ENCODE data around the gene AP1M1. TPM values are rescaled to one million over a fixed set of nuclear protein-coding genes. Genes with fewer than 3 reads are reported as not detected.

Gene AP1M1
- total RNA-seq, 4 donors from 2014 or later = 39.3 to 64.6 (median 46.8) TPM

GRCh38 chr19:16248380-16249023 is 50.8 kb downstream of the AP1M1 start:
- no peak overlapping the region for H3K4me3 ChIP-seq

DNA sequence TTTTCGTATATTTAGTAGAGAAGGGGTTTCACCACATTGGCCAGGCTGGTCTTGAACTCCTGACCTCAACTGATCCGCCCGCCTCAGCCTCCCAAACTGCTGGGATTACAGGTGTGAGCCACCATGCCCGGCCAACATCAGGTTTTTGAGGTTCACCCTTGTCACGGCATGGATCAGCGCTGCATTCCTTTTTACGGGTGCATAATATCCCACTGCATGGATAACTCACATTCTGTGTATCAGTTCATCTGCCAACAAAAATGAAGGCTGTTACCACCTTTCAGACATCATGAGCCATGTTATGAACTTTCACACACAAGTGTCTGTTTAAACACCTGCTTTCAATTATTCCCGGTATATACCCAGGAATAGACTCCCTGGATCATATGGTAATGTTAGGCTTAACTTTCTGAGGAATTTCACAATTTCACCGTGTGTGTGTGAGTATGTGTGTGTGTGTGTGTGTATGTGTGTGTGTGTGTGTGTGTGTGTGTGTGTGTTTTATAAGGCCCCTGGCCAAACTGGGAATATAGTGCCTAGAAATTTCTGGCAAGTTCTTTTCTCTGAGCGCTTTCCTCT is 52.2 kb downstream of the AP1M1 start:
- 79 to 82% methylated on average over 10 of the region's 10 CpGs for WGBS, 2 donors
- H3K4me3 ChIP-seq = no peak overlapping the region
- H3K27me3 ChIP-seq = no peaks in the 10 kb centered on the region
- H3K27ac ChIP-seq = peak overlapping the region in 1 of 4 donors; percentile 0
- H3K36me3 ChIP-seq = no peaks in the 10 kb centered on the region
- no peak for TF ChIP-seq POLR2A (IDR thresholded peaks at IDR 0.05)
- TF ChIP-seq, protein P1, sequence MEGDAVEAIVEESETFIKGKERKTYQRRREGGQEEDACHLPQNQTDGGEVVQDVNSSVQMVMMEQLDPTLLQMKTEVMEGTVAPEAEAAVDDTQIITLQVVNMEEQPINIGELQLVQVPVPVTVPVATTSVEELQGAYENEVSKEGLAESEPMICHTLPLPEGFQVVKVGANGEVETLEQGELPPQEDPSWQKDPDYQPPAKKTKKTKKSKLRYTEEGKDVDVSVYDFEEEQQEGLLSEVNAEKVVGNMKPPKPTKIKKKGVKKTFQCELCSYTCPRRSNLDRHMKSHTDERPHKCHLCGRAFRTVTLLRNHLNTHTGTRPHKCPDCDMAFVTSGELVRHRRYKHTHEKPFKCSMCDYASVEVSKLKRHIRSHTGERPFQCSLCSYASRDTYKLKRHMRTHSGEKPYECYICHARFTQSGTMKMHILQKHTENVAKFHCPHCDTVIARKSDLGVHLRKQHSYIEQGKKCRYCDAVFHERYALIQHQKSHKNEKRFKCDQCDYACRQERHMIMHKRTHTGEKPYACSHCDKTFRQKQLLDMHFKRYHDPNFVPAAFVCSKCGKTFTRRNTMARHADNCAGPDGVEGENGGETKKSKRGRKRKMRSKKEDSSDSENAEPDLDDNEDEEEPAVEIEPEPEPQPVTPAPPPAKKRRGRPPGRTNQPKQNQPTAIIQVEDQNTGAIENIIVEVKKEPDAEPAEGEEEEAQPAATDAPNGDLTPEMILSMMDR (IDR thresholded peaks at IDR 0.05) = no peak
- DNase-seq = no peak
- intact Hi-C loops (cut with DNase I) = loop anchor here (2.0 kb wide), 1 partner anchor 135 kb away; no protein-coding TSS in a partner anchor
- H3K4me1 ChIP-seq = peaks cover 0 to 16% (median 5%) of the 10 kb centered on the region in 3 donors
- no peaks in the 10 kb centered on the region for H3K9me3 ChIP-seq

More at GRCh38 chr19:16248380-16249023, 50.8 kb downstream of the AP1M1 start:
- WGBS, 2 donors = 61 to 100% methylated on average over 1 to 4 of the region's 7 CpGs
- H3K27ac ChIP-seq = peak overlapping the region in 1 of 4 donors; percentile 0
- H3K9me3 ChIP-seq = no peaks in the 10 kb centered on the region
- H3K36me3 ChIP-seq = no peaks in the 10 kb centered on the region
- H3K4me1 ChIP-seq = peaks cover 0 to 12% (median 3%) of the 10 kb centered on the region in 3 donors
- no peak for DNase-seq
- no peaks in the 10 kb centered on the region for H3K27me3 ChIP-seq
- TF ChIP-seq POLR2A (IDR thresholded peaks at IDR 0.05) = no peak
- TF ChIP-seq, protein P1 (IDR thresholded peaks at IDR 0.05) = no peak
- intact Hi-C loops (cut with DNase I) = loop anchor here (2.0 kb wide), 1 partner anchor 136 kb away; no protein-coding TSS in a partner anchor

- WGBS, 2 donors = 78 to 80% methylated on average over 10 to 17 of the region's 23 CpGs
- H3K27me3 ChIP-seq = no peaks in the 10 kb centered on the region
- TF ChIP-seq, protein P1 (IDR thresholded peaks at IDR 0.05) = no peak
- TF ChIP-seq POLR2A (IDR thresholded peaks at IDR 0.05) = no peak
- no peaks in the 10 kb centered on the region for H3K36me3 ChIP-seq
- intact Hi-C loops (cut with DNase I) = no loop called here
- peak overlapping the region in 1 of 4 donors; percentile 1 for H3K27ac ChIP-seq
- H3K4me3 ChIP-seq = no peak overlapping the region
- H3K9me3 ChIP-seq = no peaks in the 10 kb centered on the region
- DNase-seq = no peak
- H3K4me1 ChIP-seq = peaks cover 0 to 11% (median 5%) of the 10 kb centered on the region in 3 donors
These were observed 54.9 kb downstream of the AP1M1 start for GRCh38 chr19:16252459-16253205.

DNA sequence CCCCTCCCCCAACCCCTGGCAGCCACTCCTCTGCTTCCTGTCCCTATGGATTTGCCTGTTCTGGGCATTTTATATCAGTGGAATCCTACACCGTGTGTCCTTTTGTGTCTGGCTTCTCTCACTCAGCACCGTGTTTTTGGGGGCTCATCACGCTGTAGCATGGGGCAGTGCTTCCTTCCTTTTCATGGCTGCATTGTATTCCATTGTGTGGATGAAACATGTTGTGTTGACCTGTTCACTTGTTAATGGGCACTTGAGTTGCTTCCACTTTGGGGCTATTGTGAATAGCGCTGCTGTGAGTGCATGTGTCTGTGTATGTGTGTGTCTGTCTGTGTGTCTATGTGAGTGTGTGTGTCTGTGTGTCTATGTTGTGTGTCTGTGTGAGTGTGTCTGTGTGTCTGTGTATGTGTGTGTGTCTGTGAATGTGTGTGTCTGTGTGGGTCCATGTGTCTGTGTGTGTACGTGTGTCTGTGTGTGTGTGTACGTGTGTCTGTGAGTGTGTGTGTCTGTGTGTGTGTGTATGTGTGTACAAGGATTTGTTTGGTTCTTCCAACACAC is 57.2 kb downstream of the AP1M1 start:
- DNase-seq = no peak
- 88 to 92% methylated on average over 6 of the region's 6 CpGs for WGBS, 2 donors
- no peak for TF ChIP-seq POLR2A (IDR thresholded peaks at IDR 0.05)
- TF ChIP-seq, protein P1 (IDR thresholded peaks at IDR 0.05) = no peak
- Histone ChIP-seq H3K36me3 (no peaks in the 10 kb centered on the region), H3K27ac (peak overlapping the region in 1 of 4 donors; percentile 25), H3K4me3 (no peak overlapping the region), H3K27me3 (no peaks in the 10 kb centered on the region), H3K9me3 (no peaks in the 10 kb centered on the region), H3K4me1 (peaks cover 0 to 26% (median 10%) of the 10 kb centered on the region in 3 donors)
- intact Hi-C loops (cut with DNase I) = no loop called here
